ENCODE measurements around the gene KIF6.

DNA sequence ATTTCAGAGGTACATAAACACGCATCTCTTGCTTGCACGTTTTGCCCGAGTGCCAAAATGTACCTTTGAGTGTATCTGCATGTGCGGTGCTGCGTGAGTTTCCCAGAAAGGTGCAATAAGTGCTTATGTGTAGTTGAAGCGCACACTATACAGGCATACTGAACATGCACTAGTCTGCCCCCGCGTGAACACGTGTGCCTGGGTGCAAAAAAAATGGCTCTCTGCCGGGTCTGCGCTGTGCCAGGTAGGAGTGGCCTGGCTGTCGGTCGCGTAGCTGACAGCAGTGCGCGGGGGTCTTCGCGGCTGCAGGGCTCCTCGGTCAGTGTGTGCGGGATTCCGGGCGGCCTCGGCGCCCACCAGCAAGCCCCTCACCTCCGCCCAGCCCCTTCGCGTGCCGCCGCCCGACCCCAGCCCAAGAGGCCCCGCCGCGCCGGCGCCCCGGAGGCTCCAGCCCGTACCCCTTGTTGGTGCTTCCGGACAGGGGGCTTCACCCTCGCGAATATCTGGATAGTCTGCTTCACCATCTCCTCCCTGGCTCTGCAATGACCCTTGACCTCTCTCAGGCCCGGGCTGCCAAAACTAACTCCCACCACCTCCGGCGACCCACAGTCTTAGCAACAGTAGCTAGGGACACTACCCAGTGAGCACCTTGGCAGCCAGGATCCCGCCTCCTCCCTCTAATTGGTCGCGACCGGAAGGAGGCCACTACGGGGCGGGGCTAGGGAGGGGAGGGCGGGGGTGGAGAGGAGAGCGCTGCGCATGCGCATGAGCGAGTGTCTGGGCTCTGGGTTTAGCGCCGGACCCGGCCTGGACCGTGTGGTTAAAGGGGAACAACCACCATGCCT, at the start of gene KIF6:
- TF ChIP-seq GATA3 (IDR thresholded peaks at IDR 0.05; ENCODE audit: low read depth, low read length) (no peak), GATA2 (IDR thresholded peaks at IDR 0.05; ENCODE audit: low read depth, low read length) (no peak)

Measured in SH-SY5Y (cell line).